WI38 (cell line): ENCODE results near the gene MTIF3.

Source experiments
- H3K4me3 ChIP-seq: 2 replicates; pipeline ENCODE4 v1.5.1; 2011; ENCODE audit warnings: low read depth, mild to moderate bottlenecking, control low read depth, low read length
- CTCF ChIP-seq: IDR thresholded peaks from 2 replicates; pipeline ENCODE4 v1.5.1; 2012; ENCODE audit warnings: low read depth, mild to moderate bottlenecking, control low read depth, low read length

The MTIF3 gene

DNA sequence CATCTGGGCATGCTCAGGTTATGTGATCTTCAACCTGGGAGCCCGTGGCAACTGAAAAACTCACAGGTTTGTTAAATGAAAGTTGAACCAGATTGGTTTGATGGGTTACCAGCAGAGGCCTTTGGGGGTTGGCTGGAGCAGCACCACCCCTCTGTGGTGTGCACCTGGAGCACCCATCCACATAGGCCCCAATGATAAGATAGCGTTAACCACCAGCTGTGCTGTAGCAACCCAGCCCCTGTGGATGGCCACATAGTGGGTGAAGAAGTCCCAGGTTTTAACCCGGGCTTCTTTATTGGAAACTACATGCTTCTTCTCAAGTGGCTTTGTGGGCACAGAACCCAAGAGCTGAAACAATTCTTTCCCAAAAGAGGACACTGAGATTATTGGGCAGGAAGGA lies 22.6 kb upstream of the MTIF3 start:
- no peak overlapping the region for H3K4me3 ChIP-seq
- no peak for TF ChIP-seq CTCF

GRCh38 chr13:27472441-27472840 lies 22.1 kb upstream of the MTIF3 start:
- TF ChIP-seq CTCF = no peak
- H3K4me3 ChIP-seq = no peak overlapping the region

GRCh38 chr13:27470075-27470820 lies 19.9 kb upstream of the MTIF3 start:
- no peak for TF ChIP-seq CTCF
- no peak overlapping the region for H3K4me3 ChIP-seq

- no peak for TF ChIP-seq CTCF
- H3K4me3 ChIP-seq = no peak overlapping the region
These were observed 16.1 kb upstream of the MTIF3 start for GRCh38 chr13:27466513-27466912.

DNA sequence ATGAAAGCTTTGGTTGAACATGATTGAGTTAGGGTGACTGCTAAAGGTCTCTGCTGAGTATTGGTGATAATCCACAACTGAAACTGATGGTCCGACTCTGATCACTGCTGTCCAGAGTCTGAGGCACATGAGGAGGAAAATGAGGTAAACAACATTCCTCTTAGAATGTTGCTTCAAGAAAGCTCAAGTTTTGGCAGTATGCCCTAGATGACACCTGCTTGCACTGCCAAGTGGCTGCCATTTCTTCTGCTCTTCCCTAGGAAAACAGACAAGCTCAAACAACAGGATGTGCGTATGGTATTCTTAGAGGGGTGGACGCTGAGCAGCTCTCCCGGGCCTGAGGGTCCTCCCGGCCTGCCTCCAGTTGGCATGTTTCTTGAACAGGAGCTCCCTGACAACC lies 15.2 kb upstream of the MTIF3 start:
- H3K4me3 ChIP-seq = no peak overlapping the region
- TF ChIP-seq CTCF = no peak

- no peak overlapping the region for H3K4me3 ChIP-seq
- TF ChIP-seq CTCF = no peak
These were observed 13.1 kb upstream of the MTIF3 start for GRCh38 chr13:27463500-27463899.

DNA sequence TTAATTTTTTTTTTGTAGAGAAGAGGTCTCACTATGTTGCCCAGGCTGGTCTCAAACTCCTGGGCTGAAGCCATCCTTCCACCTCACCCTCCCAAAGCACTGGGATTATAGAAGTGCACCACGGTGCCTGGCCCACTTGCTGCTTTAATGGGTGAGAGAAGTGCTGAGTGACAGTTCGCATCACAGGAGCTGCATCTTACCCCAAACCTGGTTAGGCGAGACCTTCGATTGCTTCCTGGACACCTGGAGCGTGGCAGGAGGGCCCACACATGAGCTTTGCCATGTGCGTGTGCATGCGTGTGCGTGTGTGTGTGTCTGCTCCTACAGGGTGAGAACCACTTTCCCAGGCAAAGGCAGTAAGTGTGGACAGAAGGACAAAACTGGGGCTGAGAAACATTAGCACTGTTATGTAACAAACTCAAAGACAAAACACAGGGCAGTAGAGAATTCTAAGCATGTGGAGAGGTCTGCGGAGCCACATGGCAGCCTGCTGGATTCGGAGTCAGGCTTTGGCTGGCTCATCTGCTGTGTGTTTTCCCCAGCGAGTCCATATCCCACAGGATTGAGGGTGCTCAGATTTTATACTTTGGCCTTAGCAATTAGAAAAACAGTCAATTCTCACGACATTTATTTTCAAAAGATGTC lies 11.7 kb upstream of the MTIF3 start:
- TF ChIP-seq CTCF = no peak
- no peak overlapping the region for H3K4me3 ChIP-seq
